ENCODE results near the gene MTFR2. TPM values are rescaled to one million over a fixed set of nuclear protein-coding genes. Genes with fewer than 3 reads are reported as not detected.
"Not testable (repeated sequence)": the region's sequence is repeated elsewhere in the genome, so short reads cannot be mapped to it uniquely, and the experiment has no call there.

MTFR2 gene
- total RNA-seq, 2 donors from 2014 or later = 2.2 to 9.8 TPM

DNA sequence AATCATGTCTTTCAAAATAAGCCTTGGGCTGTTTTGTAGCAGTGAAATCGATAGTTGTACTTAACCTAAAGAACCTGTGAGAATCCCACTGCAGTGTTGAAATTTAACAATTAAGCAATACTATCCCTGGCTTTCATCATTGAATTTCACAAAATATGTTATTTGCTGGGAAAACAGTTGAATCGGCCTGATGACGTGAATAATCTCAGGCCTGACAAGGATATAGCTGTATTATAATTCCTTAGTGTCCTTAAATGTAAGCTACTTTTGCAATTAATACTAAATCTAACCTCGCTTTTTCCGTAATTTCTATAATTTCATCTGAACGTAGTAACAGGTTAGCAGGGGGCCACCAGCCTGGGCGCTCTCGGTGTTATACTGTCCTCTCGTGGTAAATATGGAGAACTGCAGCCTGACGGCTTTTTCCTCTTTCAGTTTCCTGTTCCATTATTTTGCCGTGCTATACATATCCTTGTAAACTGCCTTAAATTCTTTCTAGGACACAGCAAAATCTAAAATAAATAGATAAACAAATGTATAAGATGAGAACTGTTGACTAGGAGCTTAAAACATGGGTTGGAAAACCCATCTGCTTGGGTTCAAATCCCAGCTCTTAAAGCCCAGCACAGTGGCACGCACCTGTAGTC is 24.0 kb downstream of the MTFR2 start:
- intact Hi-C loops (cut with DNase I) = loop anchor here (5.0 to 10.0 kb wide), 3 partner anchors 689 to 771 kb away; no protein-coding TSS in a partner anchor
- H3K27ac ChIP-seq = peak overlapping the region; percentile 21
- peak overlapping the region; percentile 20 for H3K4me3 ChIP-seq
- no peaks in the 10 kb centered on the region for H3K36me3 ChIP-seq
- TF ChIP-seq, protein P1, sequence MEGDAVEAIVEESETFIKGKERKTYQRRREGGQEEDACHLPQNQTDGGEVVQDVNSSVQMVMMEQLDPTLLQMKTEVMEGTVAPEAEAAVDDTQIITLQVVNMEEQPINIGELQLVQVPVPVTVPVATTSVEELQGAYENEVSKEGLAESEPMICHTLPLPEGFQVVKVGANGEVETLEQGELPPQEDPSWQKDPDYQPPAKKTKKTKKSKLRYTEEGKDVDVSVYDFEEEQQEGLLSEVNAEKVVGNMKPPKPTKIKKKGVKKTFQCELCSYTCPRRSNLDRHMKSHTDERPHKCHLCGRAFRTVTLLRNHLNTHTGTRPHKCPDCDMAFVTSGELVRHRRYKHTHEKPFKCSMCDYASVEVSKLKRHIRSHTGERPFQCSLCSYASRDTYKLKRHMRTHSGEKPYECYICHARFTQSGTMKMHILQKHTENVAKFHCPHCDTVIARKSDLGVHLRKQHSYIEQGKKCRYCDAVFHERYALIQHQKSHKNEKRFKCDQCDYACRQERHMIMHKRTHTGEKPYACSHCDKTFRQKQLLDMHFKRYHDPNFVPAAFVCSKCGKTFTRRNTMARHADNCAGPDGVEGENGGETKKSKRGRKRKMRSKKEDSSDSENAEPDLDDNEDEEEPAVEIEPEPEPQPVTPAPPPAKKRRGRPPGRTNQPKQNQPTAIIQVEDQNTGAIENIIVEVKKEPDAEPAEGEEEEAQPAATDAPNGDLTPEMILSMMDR (IDR thresholded peaks at IDR 0.05) = peak; percentile 100
- no peaks in the 10 kb centered on the region for H3K27me3 ChIP-seq
- H3K9ac ChIP-seq (ENCODE audit: low read depth in 2 of 2, low read length in 2 of 2) = peak overlapping the region in 1 of 2 donors; percentile 48
- H3K9me3 ChIP-seq = no peaks in the 10 kb centered on the region
- DNase-seq = peak; percentile 56
- no peaks in the 10 kb centered on the region for H3K4me1 ChIP-seq

DNA sequence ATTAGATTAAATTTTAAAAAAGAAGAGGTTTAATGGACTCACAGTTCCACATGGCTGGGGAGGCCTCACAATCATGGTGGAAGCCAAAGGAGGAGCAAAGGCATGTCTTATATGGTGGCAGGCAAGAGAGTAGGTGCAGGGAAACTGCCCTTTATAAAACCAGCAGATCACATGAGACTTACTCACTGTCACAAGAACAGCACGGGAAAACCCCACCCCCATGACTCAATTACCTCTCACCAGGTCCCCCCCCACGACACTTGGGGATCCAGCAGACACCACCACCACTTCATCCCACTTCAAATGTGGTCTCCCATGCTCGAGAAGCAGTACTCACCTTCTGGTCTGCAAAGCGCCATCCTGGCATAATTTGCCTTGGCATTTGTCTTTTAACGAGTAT is 24.6 kb downstream of the MTFR2 start:
- Histone ChIP-seq H3K4me3 (no peak overlapping the region), H3K27ac (no peak overlapping the region), H3K4me1 (no peaks in the 10 kb centered on the region), H3K9me3 (no peaks in the 10 kb centered on the region), H3K36me3 (no peaks in the 10 kb centered on the region), H3K27me3 (no peaks in the 10 kb centered on the region), H3K9ac (ENCODE audit: low read depth in 2 of 2, low read length in 2 of 2) (no peak overlapping the region)
- TF ChIP-seq, protein P1 (IDR thresholded peaks at IDR 0.05) = no peak
- DNase-seq = no peak
- intact Hi-C loops (cut with DNase I) = loop anchor here (5.0 to 10.0 kb wide), 3 partner anchors 688 to 771 kb away; no protein-coding TSS in a partner anchor

GRCh38 chr6:136224974-136225373 is 25.1 kb downstream of the MTFR2 start:
- H3K4me3 ChIP-seq; H3K9me3 ChIP-seq; DNase-seq; H3K36me3 ChIP-seq; H3K9ac ChIP-seq (ENCODE audit: low read depth in 2 of 2, low read length in 2 of 2); H3K27ac ChIP-seq; H3K4me1 ChIP-seq; H3K27me3 ChIP-seq: not testable (repeated sequence)
- intact Hi-C loops (cut with DNase I) = loop anchor here (5.0 to 10.0 kb wide), 3 partner anchors 688 to 770 kb away; no protein-coding TSS in a partner anchor

DNA sequence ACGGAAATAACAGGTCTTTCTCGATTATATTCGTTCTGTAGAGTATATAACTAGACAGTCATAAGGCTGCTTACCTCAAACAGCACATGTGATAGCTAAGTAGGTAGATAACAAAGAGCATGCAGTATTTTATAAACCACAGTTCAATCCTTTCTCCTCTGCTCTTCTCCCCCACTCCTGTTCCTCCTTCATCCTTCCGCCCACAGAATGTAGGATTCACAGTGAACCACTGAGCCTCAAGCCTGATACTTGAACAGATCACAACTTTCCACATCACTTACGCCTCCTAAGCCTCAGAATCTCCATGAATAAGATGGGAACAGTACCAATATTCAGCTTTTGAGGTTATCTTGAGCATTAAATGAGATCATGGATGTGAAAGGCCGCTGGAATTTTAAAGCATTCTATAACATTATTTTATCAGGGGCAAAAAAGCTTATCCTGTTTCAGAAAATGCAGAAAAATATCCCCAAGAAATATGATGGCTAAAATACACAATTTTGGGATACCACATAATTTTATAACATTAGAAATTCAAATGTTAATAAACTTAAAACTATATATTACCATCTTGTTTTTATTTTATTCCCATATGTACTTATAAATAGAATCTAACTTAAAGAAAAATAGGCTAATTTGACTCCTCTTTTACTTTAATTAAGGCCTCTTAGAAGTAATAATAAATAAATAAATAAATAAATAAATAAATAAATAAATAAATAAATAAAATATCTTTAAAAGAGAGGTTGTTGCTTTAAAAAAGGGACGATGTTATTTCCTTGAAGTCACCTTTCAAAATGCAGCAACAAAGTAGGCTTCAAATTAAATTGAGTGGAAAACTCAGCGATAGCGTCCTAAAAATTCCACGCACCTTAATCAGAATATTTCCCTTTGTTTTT is 33.4 kb downstream of the MTFR2 start:
- H3K27ac ChIP-seq = no peak overlapping the region
- no peaks in the 10 kb centered on the region for H3K4me1 ChIP-seq
- H3K9ac ChIP-seq (ENCODE audit: low read depth in 2 of 2, low read length in 2 of 2) = no peak overlapping the region
- no peaks in the 10 kb centered on the region for H3K9me3 ChIP-seq
- no peaks in the 10 kb centered on the region for H3K36me3 ChIP-seq
- H3K27me3 ChIP-seq = no peaks in the 10 kb centered on the region
- intact Hi-C loops (cut with DNase I) = no loop called here
- TF ChIP-seq, protein P1 (IDR thresholded peaks at IDR 0.05) = no peak
- no peak overlapping the region for H3K4me3 ChIP-seq
- no peak for DNase-seq

DNA sequence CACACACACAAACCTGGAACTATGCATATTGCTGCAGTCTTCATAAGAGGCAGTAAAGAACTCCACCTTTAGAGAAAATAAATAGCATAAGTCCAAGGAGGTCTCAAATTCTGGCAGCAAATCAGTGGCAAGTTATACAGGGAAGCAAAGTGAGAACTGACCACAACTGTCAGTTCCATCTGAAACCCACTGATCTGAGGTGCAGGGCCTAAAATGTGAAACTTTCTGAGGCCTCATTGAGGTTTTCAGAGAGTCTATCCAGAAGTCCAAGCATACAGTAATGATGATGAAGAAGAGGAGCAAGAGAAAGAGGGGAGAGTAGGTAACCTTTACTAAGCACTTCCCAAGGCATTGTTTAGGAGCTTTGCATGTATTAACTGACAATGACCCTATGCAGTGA is 36.3 kb downstream of the MTFR2 start:
- intact Hi-C loops (cut with DNase I) = no loop called here
- no peaks in the 10 kb centered on the region for H3K27me3 ChIP-seq
- H3K4me3 ChIP-seq = no peak overlapping the region
- TF ChIP-seq, protein P1 (IDR thresholded peaks at IDR 0.05) = no peak
- H3K4me1 ChIP-seq = no peaks in the 10 kb centered on the region
- no peak overlapping the region for H3K9ac ChIP-seq (ENCODE audit: low read depth in 2 of 2, low read length in 2 of 2)
- H3K9me3 ChIP-seq = no peaks in the 10 kb centered on the region
- H3K36me3 ChIP-seq = no peaks in the 10 kb centered on the region
- no peak for DNase-seq
- H3K27ac ChIP-seq = no peak overlapping the region

Data from colonic mucosa (tissue), 4 donors.